Aorta (tissue), 5 donors: ENCODE results near the gene FAM151A. TPM values are rescaled to one million over a fixed set of nuclear protein-coding genes. Genes with fewer than 3 reads are reported as not detected.

Source experiments
- ATAC-seq: fragments of 200-7000 bp; cut with Tn5 transposase; one replicate; pipeline ENCODE4 v1.9.1; 2022; ENCODE audit warnings: moderate library complexity; ENCODE audit not compliant: low FRiP score
- DNase-seq, 2 donors: peaks; one replicate each; pipeline ENCODE4 v3.0.0-alpha.2; 2020
- H3K27ac ChIP-seq, 2 donors: one replicate each; pipeline ENCODE4 v1.5.1; 2013; ENCODE audit warnings: low read length in 2 of 2, mild to moderate bottlenecking in 2 of 2, moderate library complexity in 2 of 2, control low read depth in 1 of 2, inconsistent platforms in 1 of 2, low read depth in 1 of 2
- H3K27me3 ChIP-seq, 2 donors: one replicate each; pipeline ENCODE4 v1.6.1; 2013; ENCODE audit warnings: control low read depth in 1 of 2, low read length in 1 of 2, mild to moderate bottlenecking in 1 of 2, moderate library complexity in 1 of 2; ENCODE audit not compliant: insufficient read depth in 2 of 2, control insufficient read depth in 1 of 2
- H3K36me3 ChIP-seq, 2 donors: one replicate each; pipeline ENCODE4 v1.6.1; 2013; ENCODE audit warnings: control low read depth in 1 of 2, low read length in 1 of 2, mild to moderate bottlenecking in 1 of 2; ENCODE audit not compliant: insufficient read depth in 2 of 2, control insufficient read depth in 1 of 2
- H3K4me1 ChIP-seq, 2 donors: one replicate each; pipeline ENCODE4 v1.6.1; 2013; ENCODE audit warnings: low read length in 2 of 2, control low read depth in 1 of 2, mild to moderate bottlenecking in 1 of 2, moderate library complexity in 1 of 2; ENCODE audit not compliant: insufficient read depth in 2 of 2, control insufficient read depth in 1 of 2
- H3K4me3 ChIP-seq, 2 donors: one replicate each; pipeline ENCODE4 v1.5.1; 2013; ENCODE audit warnings: low read length in 2 of 2, control low read depth in 1 of 2, mild to moderate bottlenecking in 1 of 2
- H3K9me3 ChIP-seq: one replicate; pipeline ENCODE4 v1.6.1; 2013; ENCODE audit warnings: mild to moderate bottlenecking, low read length; ENCODE audit not compliant: control insufficient read depth
- WGBS, 2 donors: extraction: QIAGEN DNeasy Blood & Tissue Kit; methylation state at CpG; one replicate each; pipeline ENCODE4 v1.1.7; 2013; 5-methylcytosine and 5-hydroxymethylcytosine counted together
- intact Hi-C, 2 donors: fragments of 100-400 bp; cut with DNase I; formaldehyde crosslinking; loops; one replicate each; pipeline versions ENCODE4 v1.14.2 to v1.15.0; 2022
- polyA plus RNA-seq, 2 donors: library from polyadenylated mRNA; stranded (reverse); fragments of 200-250 nt; gene quantifications; one replicate each; pipeline ENCODE4 v1.2.3, GENCODE V29; 2013
- total RNA-seq, 2 donors: library from RNA; stranded (reverse); fragmentation: NEBNext Ultra II Directional; extraction: Animal tissue kit (Norgen Biotek cat#: 25700); gene quantifications; one replicate each; pipeline ENCODE4 v1.2.1, GENCODE V29; 2021
- donor health status: healthy with polysubstance abuse.
- donor health status: Bipolar disorder and iron deficiency.
- donor health status: DM: no; HTN: no; CAD: no.
- donor health status: DM: no; HTN: no; CAD: no.
- donor health status: DM: yes; HTN: yes; CAD: no.

FAM151A gene
- total and polyA plus RNA-seq, 4 donors: 0.08 TPM; not detected in 3

GRCh38 chr1:54580856-54581550 lies 42.3 kb downstream of the FAM151A start:
- DNase-seq (no peak), ATAC-seq (no peak)
- Histone ChIP-seq H3K36me3 (no peaks in the 10 kb centered on the region), H3K27me3 (no peaks in the 10 kb centered on the region), H3K9me3 (no peaks in the 10 kb centered on the region), H3K4me3 (no peak overlapping the region), H3K27ac (peak overlapping the region; percentile 8 to 97), H3K4me1 (peaks cover 0 to 2% of the 10 kb centered on the region in 2 donors)
- intact Hi-C loops: loop anchor here (5.0 kb wide), 2 partner anchors 34 to 66 kb away; partner anchors contain the start of gene ACOT11 (in 2 of the 2)
- WGBS, 2 donors: 50 to 56% methylated on average over 11 of the region's 11 CpGs

GRCh38 chr1:54579337-54579781 lies 44.0 kb downstream of the FAM151A start:
- no peaks in the 10 kb centered on the region for H3K36me3 ChIP-seq
- WGBS, 2 donors: 67 to 74% methylated on average over 4 of the region's 4 CpGs
- no peaks in the 10 kb centered on the region for H3K9me3 ChIP-seq
- intact Hi-C loops: no loop called here
- H3K27me3 ChIP-seq: no peaks in the 10 kb centered on the region
- ATAC-seq: no peak
- DNase-seq: peak in 1 of 2 donors; percentile 52
- H3K27ac ChIP-seq: peak overlapping the region in 1 of 2 donors; percentile 59
- H3K4me1 ChIP-seq: peaks cover 0 to 2% of the 10 kb centered on the region in 2 donors
- H3K4me3 ChIP-seq: no peak overlapping the region

GRCh38 chr1:54577612-54578011 lies 45.7 kb downstream of the FAM151A start:
- Histone ChIP-seq H3K4me3 (no peak overlapping the region), H3K27ac (peak overlapping the region in 1 of 2 donors; percentile 55), H3K36me3 (no peaks in the 10 kb centered on the region), H3K9me3 (no peaks in the 10 kb centered on the region), H3K4me1 (peaks cover 0 to 2% of the 10 kb centered on the region in 2 donors), H3K27me3 (no peaks in the 10 kb centered on the region)
- DNase-seq (peak; percentile 93 to 94), ATAC-seq (no peak)
- intact Hi-C loops: no loop called here
- WGBS, 2 donors: 10 to 16% methylated on average over 6 of the region's 6 CpGs

- no peak for ATAC-seq
Measured at GRCh38 chr1:54575605-54576290, 47.6 kb downstream of the FAM151A start.

GRCh38 chr1:54575161-54575560 lies 48.2 kb downstream of the FAM151A start:
- H3K27me3 ChIP-seq: no peaks in the 10 kb centered on the region
- H3K36me3 ChIP-seq: no peaks in the 10 kb centered on the region
- ATAC-seq (no peak), DNase-seq (peak; percentile 10)
- intact Hi-C loops: no loop called here
- no peaks in the 10 kb centered on the region for H3K4me1 ChIP-seq
- H3K9me3 ChIP-seq: no peaks in the 10 kb centered on the region
- no peak overlapping the region for H3K27ac ChIP-seq
- WGBS, 2 donors: 96 to 97% methylated on average over 3 of the region's 3 CpGs
- H3K4me3 ChIP-seq: no peak overlapping the region

More at GRCh38 chr1:54575605-54576290, 47.6 kb downstream of the FAM151A start:
- Histone ChIP-seq H3K4me3 (no peak overlapping the region), H3K27ac (no peak overlapping the region), H3K4me1 (no peaks in the 10 kb centered on the region), H3K27me3 (no peaks in the 10 kb centered on the region), H3K9me3 (no peaks in the 10 kb centered on the region), H3K36me3 (no peaks in the 10 kb centered on the region)
- no peak for DNase-seq
- 93 to 95% methylated on average over 8 of the region's 8 CpGs for WGBS, 2 donors
- intact Hi-C loops: no loop called here

GRCh38 chr1:54574158-54574778 lies 49.1 kb downstream of the FAM151A start:
- Histone ChIP-seq H3K4me1 (no peaks in the 10 kb centered on the region), H3K27me3 (no peaks in the 10 kb centered on the region), H3K27ac (no peak overlapping the region), H3K9me3 (no peaks in the 10 kb centered on the region), H3K4me3 (no peak overlapping the region), H3K36me3 (no peaks in the 10 kb centered on the region)
- DNase-seq (peak; percentile 27 to 74), ATAC-seq (no peak)
- intact Hi-C loops: no loop called here
- 94 to 95% methylated on average over 12 of the region's 12 CpGs for WGBS, 2 donors

- H3K36me3 ChIP-seq: no peaks in the 10 kb centered on the region
- intact Hi-C loops: no loop called here
- WGBS, 2 donors: 77 to 82% methylated on average over 3 of the region's 3 CpGs
- no peaks in the 10 kb centered on the region for H3K9me3 ChIP-seq
- no peaks in the 10 kb centered on the region for H3K27me3 ChIP-seq
- DNase-seq: peak; percentile 25 to 41
- no peak overlapping the region for H3K4me3 ChIP-seq
- no peak overlapping the region for H3K27ac ChIP-seq
- no peaks in the 10 kb centered on the region for H3K4me1 ChIP-seq
- no peak for ATAC-seq
Measured at GRCh38 chr1:54572542-54572850, 50.8 kb downstream of the FAM151A start.

- no peaks in the 10 kb centered on the region for H3K4me1 ChIP-seq
- H3K9me3 ChIP-seq: no peaks in the 10 kb centered on the region
- DNase-seq (peak; percentile 53 to 55), ATAC-seq (no peak)
- intact Hi-C loops: no loop called here
- no peak overlapping the region for H3K27ac ChIP-seq
- H3K4me3 ChIP-seq: no peak overlapping the region
- WGBS, 2 donors: 49 to 58% methylated on average over 8 of the region's 8 CpGs
- H3K27me3 ChIP-seq: no peaks in the 10 kb centered on the region
- no peaks in the 10 kb centered on the region for H3K36me3 ChIP-seq
Measured at GRCh38 chr1:54571803-54572541, 51.4 kb downstream of the FAM151A start.
